Esophagus squamous epithelium (tissue), 4 donors: Measurements from ENCODE around the gene C10orf71.

Experiments
- POLR2A ChIP-seq, 4 donors: fragments of 450-650 bp; IDR thresholded peaks; one replicate each; pipeline ENCODE4 v1.6.1; 2017; ENCODE audit warnings: antibody characterized with exemption in 4 of 4, mild to moderate bottlenecking in 4 of 4, moderate library complexity in 3 of 4
- TF ChIP-seq, protein P1 (sequence below), 6 experiments: fragments of 450-650 bp in 4 of 6; fragments of 200-600 bp in 2 of 6; sonication (generic) in 2 of 6; IDR thresholded peaks; one replicate each; pipeline ENCODE4 v1.5.1; 2016 to 2019; ENCODE audit warnings: antibody characterized with exemption in 6 of 6, mild to moderate bottlenecking in 4 of 6, moderate library complexity in 4 of 6

DNA sequence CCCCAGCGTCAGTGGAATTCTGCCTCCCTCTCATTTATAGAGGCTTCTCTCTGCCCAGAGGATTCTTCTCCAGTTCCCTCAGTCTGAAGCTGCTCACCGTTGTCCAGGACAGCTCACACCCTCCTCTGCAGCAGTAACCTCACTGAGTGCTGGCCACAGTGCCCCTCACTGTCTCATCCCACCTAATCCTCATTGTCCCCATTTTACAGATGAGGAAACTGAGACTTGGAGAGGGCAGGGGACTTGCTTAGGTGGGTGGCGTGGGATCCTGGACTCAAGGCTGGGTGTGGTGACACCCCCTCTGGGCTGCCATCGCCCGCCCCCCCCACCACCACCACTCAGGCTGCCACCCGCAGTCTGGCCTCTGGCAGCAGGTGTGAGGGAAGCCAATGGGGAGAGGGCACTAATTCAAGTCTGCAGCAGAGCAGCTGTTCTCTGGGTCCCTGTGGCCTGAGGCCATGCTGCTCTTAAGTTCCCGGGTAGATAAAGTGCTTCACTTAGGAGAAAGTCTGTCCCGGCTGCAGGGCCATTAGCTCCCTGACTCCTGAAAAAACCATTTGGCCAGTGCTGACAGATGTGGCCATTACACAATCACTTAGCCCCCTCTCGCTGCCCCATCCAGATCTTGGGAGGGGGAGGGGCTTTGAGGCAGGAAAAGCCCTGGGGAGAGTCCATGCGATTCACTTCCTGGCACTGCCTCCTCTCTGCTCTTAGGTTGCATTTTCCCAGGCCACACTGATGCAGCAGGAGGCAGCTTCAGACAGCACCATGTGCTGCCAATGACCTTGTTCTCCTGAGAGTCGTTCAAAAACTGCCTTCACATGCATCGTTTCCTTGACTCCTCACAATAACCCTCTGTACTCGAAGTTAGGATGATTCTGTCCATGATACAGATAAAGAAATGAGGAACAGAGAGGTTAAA lies 60.6 kb downstream of the C10orf71 start:
- TF ChIP-seq, protein P1, sequence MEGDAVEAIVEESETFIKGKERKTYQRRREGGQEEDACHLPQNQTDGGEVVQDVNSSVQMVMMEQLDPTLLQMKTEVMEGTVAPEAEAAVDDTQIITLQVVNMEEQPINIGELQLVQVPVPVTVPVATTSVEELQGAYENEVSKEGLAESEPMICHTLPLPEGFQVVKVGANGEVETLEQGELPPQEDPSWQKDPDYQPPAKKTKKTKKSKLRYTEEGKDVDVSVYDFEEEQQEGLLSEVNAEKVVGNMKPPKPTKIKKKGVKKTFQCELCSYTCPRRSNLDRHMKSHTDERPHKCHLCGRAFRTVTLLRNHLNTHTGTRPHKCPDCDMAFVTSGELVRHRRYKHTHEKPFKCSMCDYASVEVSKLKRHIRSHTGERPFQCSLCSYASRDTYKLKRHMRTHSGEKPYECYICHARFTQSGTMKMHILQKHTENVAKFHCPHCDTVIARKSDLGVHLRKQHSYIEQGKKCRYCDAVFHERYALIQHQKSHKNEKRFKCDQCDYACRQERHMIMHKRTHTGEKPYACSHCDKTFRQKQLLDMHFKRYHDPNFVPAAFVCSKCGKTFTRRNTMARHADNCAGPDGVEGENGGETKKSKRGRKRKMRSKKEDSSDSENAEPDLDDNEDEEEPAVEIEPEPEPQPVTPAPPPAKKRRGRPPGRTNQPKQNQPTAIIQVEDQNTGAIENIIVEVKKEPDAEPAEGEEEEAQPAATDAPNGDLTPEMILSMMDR (IDR thresholded peaks at IDR 0.05): no peak
- no peak for TF ChIP-seq POLR2A (IDR thresholded peaks at IDR 0.05)
